Naive thymus-derived CD4-positive, alpha-beta T cell (primary cell): ENCODE data around the gene AVEN. TPM values are rescaled to one million over a fixed set of nuclear protein-coding genes. Genes with fewer than 3 reads are reported as not detected.

Experiments
- ATAC-seq: fragments of 150-1000 bp; cut with Tn5 transposase; 2 replicates; pipeline ENCODE4 v1.10.0; 2021; ENCODE audit warnings: mild to moderate bottlenecking, moderate library complexity
- CTCF ChIA-PET: fragments of 350-600 bp; sonication (Branson Sonifier 250); formaldehyde crosslinking; loops from one replicate; lab custom pipeline; 2021; ENCODE audit warnings: antibody characterized with exemption; lab: Charles Lee
- POLR2A ChIA-PET: fragments of 350-600 bp; sonication (Branson Sonifier 250); formaldehyde crosslinking; loops from one replicate; lab custom pipeline; 2021; ENCODE audit warnings: antibody characterized with exemption, inconsistent platforms; lab: Charles Lee
- DNase-seq, 9 donors: peaks; one replicate each; pipeline versions ENCODE4 v3.0.0 to v3.0.0-alpha.2; 2020 to 2022; ENCODE audit warnings: mixed read lengths in 1 of 9
- H3K27ac ChIP-seq: one replicate; pipeline ENCODE4 v1.7.0; 2013; ENCODE audit warnings: mild to moderate bottlenecking, low read depth, low read length, moderate library complexity
- H3K27me3 ChIP-seq, 2 donors: one replicate each; pipeline ENCODE4 v1.7.0; 2013; ENCODE audit warnings: low read length in 2 of 2, mild to moderate bottlenecking in 2 of 2, moderate library complexity in 2 of 2; ENCODE audit not compliant: control insufficient read depth in 2 of 2, insufficient read depth in 2 of 2
- H3K36me3 ChIP-seq, 3 experiments: 1 replicate in 2 of 3; 2 replicates in 1 of 3; pipeline ENCODE4 v1.7.0; 2013; ENCODE audit warnings: low read length in 3 of 3, mild to moderate bottlenecking in 3 of 3, moderate library complexity in 1 of 3; ENCODE audit not compliant: insufficient read depth in 3 of 3, control insufficient read depth in 2 of 3
- H3K4me1 ChIP-seq, 2 donors: one replicate each; pipeline ENCODE4 v1.7.0; 2013; ENCODE audit warnings: low read length in 2 of 2, mild to moderate bottlenecking in 2 of 2, moderate library complexity in 1 of 2; ENCODE audit not compliant: control insufficient read depth in 2 of 2, insufficient read depth in 2 of 2
- H3K4me3 ChIP-seq: 2 replicates; pipeline ENCODE4 v1.7.0; 2013; ENCODE audit warnings: mild to moderate bottlenecking, low read length
- H3K9me3 ChIP-seq, 3 experiments: 1 replicate in 2 of 3; 2 replicates in 1 of 3; pipeline ENCODE4 v1.7.0; 2013; ENCODE audit warnings: low read length in 3 of 3; ENCODE audit not compliant: control insufficient read depth in 2 of 3
- H3K27ac Mint-ChIP-seq, 9 donors: one replicate each; pipeline ENCODE4 v1.8.0; 2020 to 2022; ENCODE audit warnings: mixed read lengths in 9 of 9, mild to moderate bottlenecking in 8 of 9, moderate library complexity in 5 of 9, inconsistent platforms in 2 of 9
- H3K27me3 Mint-ChIP-seq, 5 donors: one replicate each; pipeline ENCODE4 v1.8.0; 2021 to 2022; ENCODE audit warnings: mixed read lengths in 5 of 5, mild to moderate bottlenecking in 1 of 5
- H3K36me3 Mint-ChIP-seq, 5 donors: one replicate each; pipeline ENCODE4 v1.8.0; 2020 to 2022; ENCODE audit warnings: mixed read lengths in 5 of 5, mild to moderate bottlenecking in 3 of 5, inconsistent platforms in 1 of 5
- H3K4me1 Mint-ChIP-seq, 7 donors: one replicate each; pipeline ENCODE4 v1.8.0; 2020 to 2022; ENCODE audit warnings: mixed read lengths in 7 of 7, mild to moderate bottlenecking in 3 of 7, inconsistent platforms in 1 of 7
- H3K4me3 Mint-ChIP-seq, 10 donors: one replicate each; pipeline ENCODE4 v1.8.0; 2020 to 2022; ENCODE audit warnings: mild to moderate bottlenecking in 10 of 10, mixed read lengths in 10 of 10, moderate library complexity in 6 of 10, inconsistent platforms in 2 of 10
- H3K9me3 Mint-ChIP-seq, 11 donors: one replicate each; pipeline ENCODE4 v1.8.0; 2020 to 2022; ENCODE audit warnings: mixed read lengths in 11 of 11, mild to moderate bottlenecking in 4 of 11, inconsistent platforms in 1 of 11, moderate library complexity in 1 of 11
- intact Hi-C, 2 donors: fragments of 100-400 bp; cut with micrococcal nuclease; formaldehyde crosslinking; loops; one replicate each; pipeline ENCODE4 v1.15.1; 2023
- polyA plus RNA-seq, 2 donors: library from polyadenylated mRNA; unstranded; fragments of 300-500 nt; fragmentation: Illumina TruSeq; gene quantifications; one replicate each; pipeline ENCODE4 v1.2.3, GENCODE V29; 2021
- total RNA-seq, 6 experiments: library from RNA in 5 of 6; stranded (reverse) in 5 of 6; gene quantifications; 1 replicate in 5 of 6; 2 replicates in 1 of 6; pipeline ENCODE4 v1.2.3 and lab custom pipeline; 2021 to 2026

Gene AVEN
- total and polyA plus RNA-seq, 7 experiments from 2014 or later, result 6.4 to 12.8 (median 6.8) TPM

DNA sequence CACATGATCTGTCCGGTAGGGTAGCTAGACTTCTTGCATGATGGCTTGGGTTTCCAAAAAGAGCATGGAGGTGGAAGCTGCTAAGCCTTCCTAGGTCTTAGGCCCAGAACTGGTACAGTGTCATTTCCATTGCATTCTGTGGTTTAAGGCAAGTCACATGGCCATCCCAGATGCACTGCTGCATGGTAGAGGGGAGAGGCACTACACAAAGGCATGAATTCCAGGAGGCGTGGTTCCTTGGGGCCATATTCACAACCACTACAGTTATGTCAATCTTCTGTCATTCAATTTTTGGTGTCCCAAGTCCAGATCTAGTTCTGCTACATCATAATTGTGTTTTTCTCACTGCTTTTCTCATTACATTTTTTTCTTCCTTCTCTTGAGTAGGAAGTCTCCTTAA is 192.9 kb downstream of the AVEN start:
- intact Hi-C loops, result no loop called here
- no peaks in the 10 kb centered on the region for H3K27me3 ChIP-seq
- H3K36me3 Mint-ChIP-seq, result no peaks in the 10 kb centered on the region
- peaks cover 0 to 27% (median 13%) of the 10 kb centered on the region in 5 donors for H3K27me3 Mint-ChIP-seq
- POLR2A ChIA-PET, result no interaction called here
- no peak overlapping the region for H3K4me3 Mint-ChIP-seq
- CTCF ChIA-PET, result no interaction called here
- no peaks in the 10 kb centered on the region for H3K36me3 ChIP-seq
- H3K4me1 ChIP-seq, result no peaks in the 10 kb centered on the region
- no peak overlapping the region for H3K27ac Mint-ChIP-seq
- H3K9me3 Mint-ChIP-seq, result peaks cover 0 to 7% (median 0%) of the 10 kb centered on the region in 11 donors
- H3K4me1 Mint-ChIP-seq, result no peaks in the 10 kb centered on the region
- DNase-seq (no peak), ATAC-seq (no peak)
- no peak overlapping the region for H3K4me3 ChIP-seq
- H3K27ac ChIP-seq, result no peak overlapping the region
- H3K9me3 ChIP-seq, result no peaks in the 10 kb centered on the region

DNA sequence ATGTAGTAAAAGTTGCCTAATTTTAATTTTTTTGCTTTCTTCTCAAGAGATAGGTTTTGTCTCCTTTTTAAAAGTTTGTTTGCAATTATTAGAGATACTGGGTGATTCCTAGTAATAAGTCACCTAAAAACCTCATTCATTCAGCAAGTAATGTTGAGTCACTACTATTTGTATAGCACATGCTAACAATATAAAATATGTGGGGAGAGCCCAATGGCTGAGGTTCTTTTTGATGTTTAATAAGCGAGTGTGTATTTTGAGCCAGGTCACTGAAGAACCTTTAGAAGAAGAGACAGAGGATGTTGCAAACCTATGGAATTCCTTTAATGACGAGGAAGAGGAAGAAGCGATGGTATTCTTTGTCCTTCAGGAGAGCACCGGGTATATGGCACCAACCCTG is 194.4 kb downstream of the AVEN start:
- Mint-ChIP-seq H3K4me3 (no peak overlapping the region), H3K36me3 (no peaks in the 10 kb centered on the region)
- intact Hi-C loops, result no loop called here

DNA sequence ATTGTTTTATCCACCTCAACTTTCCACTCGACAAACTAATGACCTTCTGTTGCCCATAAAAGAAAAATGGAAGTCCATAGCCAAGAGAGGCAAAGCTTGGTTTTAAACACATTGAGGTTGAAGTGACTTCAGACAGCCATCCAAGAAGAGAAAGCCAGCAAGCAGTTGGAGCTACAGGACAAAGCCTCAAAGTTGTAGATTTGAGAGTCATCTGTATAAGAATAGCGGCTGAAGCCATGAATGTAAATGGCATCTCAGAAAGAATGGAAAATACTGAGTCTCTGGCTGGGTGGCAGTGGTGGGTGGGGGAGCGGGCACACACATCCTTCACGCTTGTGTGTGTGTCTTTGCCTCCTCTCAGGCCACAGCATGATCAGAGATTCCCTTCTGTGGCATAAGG is 194.8 kb downstream of the AVEN start:
- Histone ChIP-seq H3K9me3 (no peaks in the 10 kb centered on the region), H3K27me3 (no peaks in the 10 kb centered on the region), H3K36me3 (no peaks in the 10 kb centered on the region), H3K4me3 (no peak overlapping the region), H3K4me1 (no peaks in the 10 kb centered on the region), H3K27ac (no peak overlapping the region)
- Mint-ChIP-seq H3K36me3 (no peaks in the 10 kb centered on the region), H3K4me3 (no peak overlapping the region), H3K27ac (no peak overlapping the region), H3K4me1 (no peaks in the 10 kb centered on the region), H3K9me3 (peaks cover 0 to 7% (median 0%) of the 10 kb centered on the region in 11 donors), H3K27me3 (peaks cover 0 to 37% (median 22%) of the 10 kb centered on the region in 5 donors)
- no peak for ATAC-seq
- intact Hi-C loops, result no loop called here
- DNase-seq, result no peak
- CTCF ChIA-PET, result no interaction called here
- POLR2A ChIA-PET, result no interaction called here

More for the DNA sequence above, 194.4 kb downstream of the AVEN start:
- Mint-ChIP-seq H3K9me3 (peaks cover 0 to 7% (median 0%) of the 10 kb centered on the region in 11 donors), H3K4me1 (no peaks in the 10 kb centered on the region), H3K27me3 (peaks cover 0 to 36% (median 22%) of the 10 kb centered on the region in 5 donors), H3K27ac (no peak overlapping the region)
- no peaks in the 10 kb centered on the region for H3K27me3 ChIP-seq
- no peak overlapping the region for H3K27ac ChIP-seq
- DNase-seq (no peak), ATAC-seq (no peak)
- no peaks in the 10 kb centered on the region for H3K4me1 ChIP-seq
- H3K4me3 ChIP-seq, result no peak overlapping the region
- CTCF ChIA-PET, result no interaction called here
- no peaks in the 10 kb centered on the region for H3K36me3 ChIP-seq
- no peaks in the 10 kb centered on the region for H3K9me3 ChIP-seq
- POLR2A ChIA-PET, result no interaction called here

DNA sequence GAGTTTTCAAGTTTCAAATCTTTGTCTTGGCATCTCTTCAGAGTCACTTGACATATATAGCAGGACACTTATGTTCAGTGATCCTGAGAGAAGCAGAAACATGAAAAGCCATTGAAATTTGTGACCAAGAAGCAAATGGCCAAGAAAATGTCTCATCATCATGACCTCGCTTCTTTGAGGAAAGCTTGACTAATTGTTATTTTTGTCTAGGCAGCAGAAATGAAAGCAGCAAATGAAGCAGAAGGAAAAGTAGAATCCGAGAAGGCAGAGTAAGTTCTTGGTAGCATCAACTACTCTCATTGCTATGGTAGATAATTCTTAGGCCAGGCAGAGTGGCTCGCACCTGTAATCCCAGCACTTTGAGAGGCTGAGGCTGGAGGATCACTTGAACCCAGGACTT is 198.4 kb downstream of the AVEN start:
- H3K4me3 ChIP-seq, result no peak overlapping the region
- H3K9me3 Mint-ChIP-seq, result peaks cover 0 to 2% (median 0%) of the 10 kb centered on the region in 11 donors
- no peaks in the 10 kb centered on the region for H3K36me3 Mint-ChIP-seq
- peaks cover 0 to 41% (median 22%) of the 10 kb centered on the region in 5 donors for H3K27me3 Mint-ChIP-seq
- no peaks in the 10 kb centered on the region for H3K27me3 ChIP-seq
- intact Hi-C loops, result no loop called here
- ChIA-PET POLR2A (no interaction called here), CTCF (no interaction called here)
- no peak overlapping the region for H3K27ac ChIP-seq
- no peaks in the 10 kb centered on the region for H3K36me3 ChIP-seq
- ATAC-seq (no peak), DNase-seq (no peak)
- no peaks in the 10 kb centered on the region for H3K4me1 ChIP-seq
- H3K27ac Mint-ChIP-seq, result no peak overlapping the region
- no peaks in the 10 kb centered on the region for H3K9me3 ChIP-seq
- H3K4me1 Mint-ChIP-seq, result no peaks in the 10 kb centered on the region
- no peak overlapping the region for H3K4me3 Mint-ChIP-seq

DNA sequence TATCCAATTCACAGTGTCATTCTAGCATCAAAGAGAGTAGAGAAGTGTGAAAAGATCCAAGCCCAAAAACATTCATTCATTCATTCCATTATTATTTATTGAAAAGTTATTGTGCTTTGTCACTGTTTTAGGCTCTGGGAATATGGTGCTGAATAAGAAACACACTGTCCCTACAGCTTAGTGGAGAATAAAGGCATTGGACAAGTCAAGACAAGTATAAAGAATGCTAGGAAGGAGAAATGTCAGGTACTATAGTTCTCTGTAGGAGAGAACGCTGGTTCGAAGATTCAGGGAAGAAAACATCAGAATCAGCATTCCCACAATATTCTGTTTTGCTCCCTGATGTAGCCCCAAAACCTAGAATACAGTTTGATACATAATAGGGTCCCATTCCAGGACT is 199.5 kb downstream of the AVEN start:
- H3K36me3 ChIP-seq, result no peaks in the 10 kb centered on the region
- Mint-ChIP-seq H3K27me3 (peaks cover 0 to 37% (median 25%) of the 10 kb centered on the region in 5 donors), H3K4me1 (no peaks in the 10 kb centered on the region), H3K36me3 (no peaks in the 10 kb centered on the region), H3K9me3 (peaks cover 0 to 2% (median 0%) of the 10 kb centered on the region in 11 donors), H3K27ac (no peak overlapping the region), H3K4me3 (no peak overlapping the region)
- no peak overlapping the region for H3K27ac ChIP-seq
- no peak overlapping the region for H3K4me3 ChIP-seq
- ATAC-seq (no peak), DNase-seq (no peak)
- POLR2A ChIA-PET, result no interaction called here
- no peaks in the 10 kb centered on the region for H3K4me1 ChIP-seq
- CTCF ChIA-PET, result no interaction called here
- intact Hi-C loops, result no loop called here
- H3K27me3 ChIP-seq, result no peaks in the 10 kb centered on the region
- H3K9me3 ChIP-seq, result no peaks in the 10 kb centered on the region

DNA sequence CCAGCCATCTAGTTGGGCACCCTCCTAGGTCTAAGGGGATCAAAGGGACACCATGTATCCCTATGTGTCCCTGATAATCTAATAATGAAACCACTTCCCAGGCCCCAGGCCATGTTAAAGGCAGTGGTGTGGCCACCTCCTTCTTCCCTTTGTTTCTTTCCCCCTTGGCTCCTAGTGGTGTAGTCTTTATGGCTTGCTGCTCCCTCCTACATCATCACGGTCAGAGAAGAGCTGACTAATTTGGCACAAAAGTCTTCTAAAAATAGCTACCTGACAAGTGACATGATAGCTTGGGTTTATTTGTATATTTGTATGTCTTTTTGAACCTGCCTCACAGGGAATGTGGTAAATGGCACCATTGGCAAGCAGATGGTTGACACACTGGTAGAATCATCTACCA is 201.7 kb downstream of the AVEN start:
- intact Hi-C loops, result no loop called here
- Histone ChIP-seq H3K4me1 (no peaks in the 10 kb centered on the region), H3K27me3 (no peaks in the 10 kb centered on the region), H3K4me3 (no peak overlapping the region), H3K9me3 (no peaks in the 10 kb centered on the region), H3K36me3 (no peaks in the 10 kb centered on the region), H3K27ac (no peak overlapping the region)
- DNase-seq (no peak), ATAC-seq (no peak)
- peak overlapping the region in 1 of 9 donors; percentile 52 for H3K27ac Mint-ChIP-seq
- POLR2A ChIA-PET, result no interaction called here
- H3K27me3 Mint-ChIP-seq, result peaks cover 0 to 27% (median 21%) of the 10 kb centered on the region in 5 donors
- CTCF ChIA-PET, result no interaction called here
- H3K9me3 Mint-ChIP-seq, result no peaks in the 10 kb centered on the region
- H3K4me3 Mint-ChIP-seq, result no peak overlapping the region
- no peaks in the 10 kb centered on the region for H3K36me3 Mint-ChIP-seq
- H3K4me1 Mint-ChIP-seq, result no peaks in the 10 kb centered on the region

DNA sequence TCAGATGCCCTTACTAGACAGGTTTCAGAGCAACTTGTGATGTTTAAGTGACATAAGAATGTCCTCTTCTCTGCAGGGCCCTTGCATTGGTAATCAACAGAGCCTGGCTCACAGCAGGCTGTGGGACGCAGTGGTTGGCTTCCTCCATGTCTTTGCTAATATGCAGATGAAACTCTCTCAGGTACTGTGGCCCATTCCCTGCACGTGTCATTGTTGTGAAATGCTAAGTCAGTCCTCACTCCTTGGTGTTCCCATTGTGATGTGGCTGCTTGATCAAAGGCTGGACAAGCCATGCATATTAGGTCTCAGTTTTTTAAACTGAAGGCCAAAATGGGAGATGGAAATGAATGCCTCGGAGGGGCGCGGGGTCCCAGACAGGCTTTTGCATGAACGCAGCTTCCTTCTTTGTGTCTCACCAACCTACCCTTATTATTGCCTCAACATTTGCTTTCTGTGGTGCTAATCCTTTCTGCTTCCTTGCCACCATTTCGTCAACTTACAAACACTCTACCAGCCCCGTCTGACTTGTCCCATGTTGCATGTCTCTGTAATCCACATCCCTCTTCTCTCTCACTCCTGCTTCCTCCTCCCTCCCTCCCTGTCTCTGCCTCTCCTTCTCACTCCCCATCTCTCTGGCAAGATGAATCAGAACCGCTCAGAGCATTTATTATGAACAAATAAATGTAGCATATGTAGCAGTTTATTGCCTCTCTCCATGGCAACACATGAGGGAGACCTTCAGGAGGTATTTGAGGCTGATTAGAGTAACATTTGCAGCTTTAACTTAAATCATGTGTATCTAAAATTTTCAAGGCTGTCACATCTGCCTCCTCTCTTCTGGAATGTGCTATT is 203.9 kb downstream of the AVEN start:
- ChIA-PET CTCF (no interaction called here), POLR2A (no interaction called here)
- H3K4me3 Mint-ChIP-seq, result no peak overlapping the region
- intact Hi-C loops, result no loop called here
- H3K4me1 ChIP-seq, result no peaks in the 10 kb centered on the region
- no peaks in the 10 kb centered on the region for H3K27me3 ChIP-seq
- ATAC-seq (no peak), DNase-seq (no peak)
- no peak overlapping the region for H3K27ac Mint-ChIP-seq
- H3K36me3 ChIP-seq, result no peaks in the 10 kb centered on the region
- no peak overlapping the region for H3K27ac ChIP-seq
- no peaks in the 10 kb centered on the region for H3K36me3 Mint-ChIP-seq
- peaks cover 0 to 16% (median 9%) of the 10 kb centered on the region in 5 donors for H3K27me3 Mint-ChIP-seq
- no peaks in the 10 kb centered on the region for H3K9me3 Mint-ChIP-seq
- H3K4me3 ChIP-seq, result no peak overlapping the region
- H3K9me3 ChIP-seq, result no peaks in the 10 kb centered on the region
- no peaks in the 10 kb centered on the region for H3K4me1 Mint-ChIP-seq
